HepG2 (cell line): ENCODE data around the gene NIT2. TPM values are rescaled to one million over a fixed set of nuclear protein-coding genes. Genes with fewer than 3 reads are reported as not detected.

ENCODE experiments used
- ATRX ChIP-seq: sonication (generic); formaldehyde crosslinking; IDR thresholded peaks from 2 replicates; pipeline ENCODE4 v1.4.0; 2020; ENCODE audit warnings: missing genetic modification reagents, borderline replicate concordance
- FOXC1 ChIP-seq: sonication (generic); formaldehyde crosslinking; IDR thresholded peaks from 2 replicates; pipeline ENCODE4 v1.8.0; 2022; ENCODE audit warnings: mild to moderate bottlenecking, missing genetic modification reagents, borderline replicate concordance
- GABPB1 ChIP-seq: IDR thresholded peaks from 2 replicates; pipeline ENCODE4 v1.6.1; 2016; ENCODE audit warnings: mild to moderate bottlenecking, missing genetic modification reagents, moderate library complexity, missing compliant biosample characterization
- MED8 ChIP-seq: sonication (generic); formaldehyde crosslinking; IDR thresholded peaks from 2 replicates; pipeline ENCODE4 v1.8.1; 2023; ENCODE audit warnings: mild to moderate bottlenecking, missing genetic modification reagents; ENCODE audit not compliant: insufficient replicate concordance
- PPARG ChIP-seq: conservative IDR thresholded peaks from 2 replicates; pipeline ENCODE4 v1.6.1; 2016; ENCODE audit warnings: missing biosample characterization, missing genetic modification reagents
- REPIN1 ChIP-seq: sonication (generic); formaldehyde crosslinking; IDR thresholded peaks from 2 replicates; pipeline ENCODE4 v1.8.0; 2022; ENCODE audit warnings: missing genetic modification reagents, low read depth, mild to moderate bottlenecking, borderline replicate concordance
- SAFB2 ChIP-seq: sonication (generic); formaldehyde crosslinking; IDR thresholded peaks from 2 replicates; pipeline ENCODE4 v1.5.1; 2020; ENCODE audit warnings: missing genetic modification reagents, low read depth, mild to moderate bottlenecking, borderline replicate concordance
- SCMH1 ChIP-seq: sonication (generic); formaldehyde crosslinking; IDR thresholded peaks from 2 replicates; pipeline ENCODE4 v1.9.0; 2021; ENCODE audit warnings: missing genetic modification reagents, mild to moderate bottlenecking, borderline replicate concordance
- ZBTB7B ChIP-seq: sonication (generic); formaldehyde crosslinking; IDR thresholded peaks from 2 replicates; pipeline ENCODE4 v1.4.0; 2020; ENCODE audit warnings: missing genetic modification reagents
- ZNF230 ChIP-seq: sonication (generic); formaldehyde crosslinking; IDR thresholded peaks from 2 replicates; pipeline ENCODE4 v1.4.0; 2020; ENCODE audit warnings: mild to moderate bottlenecking, missing genetic modification reagents
- ZNF781 ChIP-seq: sonication (generic); formaldehyde crosslinking; IDR thresholded peaks from 2 replicates; pipeline ENCODE4 v1.5.1; 2020; ENCODE audit warnings: borderline replicate concordance, mild to moderate bottlenecking, missing genetic modification reagents; ENCODE audit errors: not compliant biosample characterization
- polyA plus RNA-seq, 8 experiments: library from polyadenylated mRNA; depleted of rRNA in 3 of 8; stranded (reverse) in 7 of 8; unstranded in 1 of 8; fragments of >200 nt; fragmentation: Illumina TruSeq in 4 of 8; extraction: Trizol in 4 of 8; gene quantifications; 2 replicates each; pipeline versions ENCODE4 v1.2.1 to v1.2.3, GENCODE V29; 2011 to 2016; ENCODE audit warnings: low read depth in 4 of 8, missing spikeins in 1 of 8, mixed read lengths in 1 of 8; ENCODE audit not compliant: insufficient read depth in 1 of 8
- total RNA-seq, 5 experiments: library from RNA; depleted of rRNA; stranded (reverse); fragments of >200 nt; fragmentation: Illumina TruSeq; extraction: Trizol; gene quantifications; 2 replicates each; pipeline ENCODE4 v1.2.3, GENCODE V29; 2016; ENCODE audit warnings: low read depth in 1 of 5
- TF ChIP-seq, protein P1 (sequence below): sonication (generic); formaldehyde crosslinking; IDR thresholded peaks from 2 replicates; pipeline ENCODE4 v1.5.1; 2020; ENCODE audit warnings: missing genetic modification reagents, mild to moderate bottlenecking, borderline replicate concordance
- TF ChIP-seq, protein P2 (sequence below): sonication (generic); formaldehyde crosslinking; IDR thresholded peaks from 2 replicates; pipeline ENCODE4 v1.5.1; 2020; ENCODE audit warnings: missing genetic modification reagents, mild to moderate bottlenecking, borderline replicate concordance
- TF ChIP-seq, protein P3 (sequence below): sonication (generic); formaldehyde crosslinking; IDR thresholded peaks from 2 replicates; pipeline ENCODE4 v1.5.0; 2020; ENCODE audit warnings: mild to moderate bottlenecking, missing genetic modification reagents, borderline replicate concordance

Gene NIT2
- total and polyA plus RNA-seq, 2 of the 13 experiments (the other 11 are each of a cell fraction or from before 2014, with no cell fraction given): 43.4 to 49.1 TPM

DNA sequence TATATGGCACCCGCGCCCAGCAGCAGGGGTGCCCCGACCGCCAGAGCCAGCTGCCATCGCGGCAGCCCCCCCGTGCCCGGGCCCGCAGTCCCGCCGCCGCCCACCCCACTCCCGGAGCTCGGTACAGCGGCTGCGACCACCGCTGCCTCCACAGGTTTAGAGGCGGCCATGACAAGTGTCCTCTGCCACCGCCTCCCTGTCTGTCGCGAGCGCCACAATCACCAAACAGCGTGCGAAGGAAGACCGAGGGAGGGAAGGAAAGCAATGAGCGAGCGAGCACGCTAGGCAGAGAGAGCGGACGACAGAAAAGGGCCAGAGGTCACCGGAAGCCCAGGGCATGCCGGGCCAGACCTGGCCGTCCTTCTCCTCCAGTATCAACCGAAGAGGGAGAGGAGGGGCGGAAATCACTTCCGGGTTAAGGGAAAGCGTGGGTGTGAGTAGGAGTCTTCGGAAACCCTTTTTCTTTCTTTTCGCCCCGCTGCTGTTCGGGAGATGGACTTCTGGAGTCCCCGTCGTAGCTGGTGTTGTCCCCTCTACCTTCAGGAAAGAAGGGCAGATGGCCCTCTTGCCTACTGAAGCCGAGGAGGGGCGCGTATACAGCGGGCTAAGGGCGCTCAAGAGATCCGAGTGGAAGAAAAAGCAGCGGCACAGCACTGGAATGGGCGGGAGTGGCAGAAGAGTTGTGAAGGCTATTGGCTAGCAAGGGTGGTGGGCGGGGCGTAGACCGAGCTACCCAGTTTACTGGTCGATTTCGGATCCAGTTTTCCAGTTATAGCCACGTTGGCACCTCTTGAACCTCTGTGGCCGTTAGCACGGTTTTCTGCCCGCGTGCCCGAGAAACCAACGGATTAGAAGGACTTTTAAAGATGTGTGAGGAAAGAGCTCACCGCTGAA lies 66.5 kb downstream of the NIT2 start, which contains the start of the genes LNP1 and TOMM70 (continued):
- TF ChIP-seq, protein P1, sequence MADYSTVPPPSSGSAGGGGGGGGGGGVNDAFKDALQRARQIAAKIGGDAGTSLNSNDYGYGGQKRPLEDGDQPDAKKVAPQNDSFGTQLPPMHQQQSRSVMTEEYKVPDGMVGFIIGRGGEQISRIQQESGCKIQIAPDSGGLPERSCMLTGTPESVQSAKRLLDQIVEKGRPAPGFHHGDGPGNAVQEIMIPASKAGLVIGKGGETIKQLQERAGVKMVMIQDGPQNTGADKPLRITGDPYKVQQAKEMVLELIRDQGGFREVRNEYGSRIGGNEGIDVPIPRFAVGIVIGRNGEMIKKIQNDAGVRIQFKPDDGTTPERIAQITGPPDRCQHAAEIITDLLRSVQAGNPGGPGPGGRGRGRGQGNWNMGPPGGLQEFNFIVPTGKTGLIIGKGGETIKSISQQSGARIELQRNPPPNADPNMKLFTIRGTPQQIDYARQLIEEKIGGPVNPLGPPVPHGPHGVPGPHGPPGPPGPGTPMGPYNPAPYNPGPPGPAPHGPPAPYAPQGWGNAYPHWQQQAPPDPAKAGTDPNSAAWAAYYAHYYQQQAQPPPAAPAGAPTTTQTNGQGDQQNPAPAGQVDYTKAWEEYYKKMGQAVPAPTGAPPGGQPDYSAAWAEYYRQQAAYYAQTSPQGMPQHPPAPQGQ (CRISPR knock-in tag): 0 out of 2 replicates have a peak, but pooled peaks have one; percentile 51
- no peak for TF ChIP-seq ZBTB7B (CRISPR knock-in tag)
- TF ChIP-seq, protein P2, sequence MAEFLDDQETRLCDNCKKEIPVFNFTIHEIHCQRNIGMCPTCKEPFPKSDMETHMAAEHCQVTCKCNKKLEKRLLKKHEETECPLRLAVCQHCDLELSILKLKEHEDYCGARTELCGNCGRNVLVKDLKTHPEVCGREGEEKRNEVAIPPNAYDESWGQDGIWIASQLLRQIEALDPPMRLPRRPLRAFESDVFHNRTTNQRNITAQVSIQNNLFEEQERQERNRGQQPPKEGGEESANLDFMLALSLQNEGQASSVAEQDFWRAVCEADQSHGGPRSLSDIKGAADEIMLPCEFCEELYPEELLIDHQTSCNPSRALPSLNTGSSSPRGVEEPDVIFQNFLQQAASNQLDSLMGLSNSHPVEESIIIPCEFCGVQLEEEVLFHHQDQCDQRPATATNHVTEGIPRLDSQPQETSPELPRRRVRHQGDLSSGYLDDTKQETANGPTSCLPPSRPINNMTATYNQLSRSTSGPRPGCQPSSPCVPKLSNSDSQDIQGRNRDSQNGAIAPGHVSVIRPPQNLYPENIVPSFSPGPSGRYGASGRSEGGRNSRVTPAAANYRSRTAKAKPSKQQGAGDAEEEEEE (CRISPR knock-in tag): peak; percentile 75; the same call in 1 of the 2 replicates
- TF ChIP-seq ATRX (CRISPR knock-in tag): no peak
- TF ChIP-seq ZNF230: 0 out of 2 replicates have a peak, but pooled peaks have one; percentile 38
- no peak for TF ChIP-seq SAFB2
- TF ChIP-seq FOXC1 (CRISPR knock-in tag): no peak; the same call in 1 of the 2 replicates
- TF ChIP-seq, protein P3, sequence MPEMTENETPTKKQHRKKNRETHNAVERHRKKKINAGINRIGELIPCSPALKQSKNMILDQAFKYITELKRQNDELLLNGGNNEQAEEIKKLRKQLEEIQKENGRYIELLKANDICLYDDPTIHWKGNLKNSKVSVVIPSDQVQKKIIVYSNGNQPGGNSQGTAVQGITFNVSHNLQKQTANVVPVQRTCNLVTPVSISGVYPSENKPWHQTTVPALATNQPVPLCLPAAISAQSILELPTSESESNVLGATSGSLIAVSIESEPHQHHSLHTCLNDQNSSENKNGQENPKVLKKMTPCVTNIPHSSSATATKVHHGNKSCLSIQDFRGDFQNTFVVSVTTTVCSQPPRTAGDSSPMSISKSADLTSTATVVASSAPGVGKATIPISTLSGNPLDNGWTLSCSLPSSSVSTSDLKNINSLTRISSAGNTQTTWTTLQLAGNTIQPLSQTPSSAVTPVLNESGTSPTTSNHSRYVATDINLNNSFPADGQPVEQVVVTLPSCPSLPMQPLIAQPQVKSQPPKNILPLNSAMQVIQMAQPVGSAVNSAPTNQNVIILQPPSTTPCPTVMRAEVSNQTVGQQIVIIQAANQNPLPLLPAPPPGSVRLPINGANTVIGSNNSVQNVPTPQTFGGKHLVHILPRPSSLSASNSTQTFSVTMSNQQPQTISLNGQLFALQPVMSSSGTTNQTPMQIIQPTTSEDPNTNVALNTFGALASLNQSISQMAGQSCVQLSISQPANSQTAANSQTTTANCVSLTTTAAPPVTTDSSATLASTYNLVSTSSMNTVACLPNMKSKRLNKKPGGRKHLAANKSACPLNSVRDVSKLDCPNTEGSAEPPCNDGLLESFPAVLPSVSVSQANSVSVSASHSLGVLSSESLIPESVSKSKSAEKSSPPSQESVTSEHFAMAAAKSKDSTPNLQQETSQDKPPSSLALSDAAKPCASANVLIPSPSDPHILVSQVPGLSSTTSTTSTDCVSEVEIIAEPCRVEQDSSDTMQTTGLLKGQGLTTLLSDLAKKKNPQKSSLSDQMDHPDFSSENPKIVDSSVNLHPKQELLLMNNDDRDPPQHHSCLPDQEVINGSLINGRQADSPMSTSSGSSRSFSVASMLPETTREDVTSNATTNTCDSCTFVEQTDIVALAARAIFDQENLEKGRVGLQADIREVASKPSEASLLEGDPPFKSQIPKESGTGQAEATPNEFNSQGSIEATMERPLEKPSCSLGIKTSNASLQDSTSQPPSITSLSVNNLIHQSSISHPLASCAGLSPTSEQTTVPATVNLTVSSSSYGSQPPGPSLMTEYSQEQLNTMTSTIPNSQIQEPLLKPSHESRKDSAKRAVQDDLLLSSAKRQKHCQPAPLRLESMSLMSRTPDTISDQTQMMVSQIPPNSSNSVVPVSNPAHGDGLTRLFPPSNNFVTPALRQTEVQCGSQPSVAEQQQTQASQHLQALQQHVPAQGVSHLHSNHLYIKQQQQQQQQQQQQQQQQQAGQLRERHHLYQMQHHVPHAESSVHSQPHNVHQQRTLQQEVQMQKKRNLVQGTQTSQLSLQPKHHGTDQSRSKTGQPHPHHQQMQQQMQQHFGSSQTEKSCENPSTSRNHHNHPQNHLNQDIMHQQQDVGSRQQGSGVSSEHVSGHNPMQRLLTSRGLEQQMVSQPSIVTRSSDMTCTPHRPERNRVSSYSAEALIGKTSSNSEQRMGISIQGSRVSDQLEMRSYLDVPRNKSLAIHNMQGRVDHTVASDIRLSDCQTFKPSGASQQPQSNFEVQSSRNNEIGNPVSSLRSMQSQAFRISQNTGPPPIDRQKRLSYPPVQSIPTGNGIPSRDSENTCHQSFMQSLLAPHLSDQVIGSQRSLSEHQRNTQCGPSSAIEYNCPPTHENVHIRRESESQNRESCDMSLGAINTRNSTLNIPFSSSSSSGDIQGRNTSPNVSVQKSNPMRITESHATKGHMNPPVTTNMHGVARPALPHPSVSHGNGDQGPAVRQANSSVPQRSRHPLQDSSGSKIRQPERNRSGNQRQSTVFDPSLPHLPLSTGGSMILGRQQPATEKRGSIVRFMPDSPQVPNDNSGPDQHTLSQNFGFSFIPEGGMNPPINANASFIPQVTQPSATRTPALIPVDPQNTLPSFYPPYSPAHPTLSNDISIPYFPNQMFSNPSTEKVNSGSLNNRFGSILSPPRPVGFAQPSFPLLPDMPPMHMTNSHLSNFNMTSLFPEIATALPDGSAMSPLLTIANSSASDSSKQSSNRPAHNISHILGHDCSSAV: 0 out of 2 replicates have a peak, but pooled peaks have one; percentile 92
- peak; percentile 95 for TF ChIP-seq PPARG (CRISPR knock-in tag)
- TF ChIP-seq SCMH1: no peak
- TF ChIP-seq MED8 (CRISPR knock-in tag): peak; percentile 90
- peak; percentile 56 for TF ChIP-seq REPIN1 (CRISPR knock-in tag)
- peak; percentile 98 for TF ChIP-seq GABPB1 (CRISPR knock-in tag)
- TF ChIP-seq ZNF781 (CRISPR knock-in tag): no peak
